Neuron (in vitro differentiated cells): ENCODE results near the gene ZNF273.
A peak's percentile ranks its signal among the peaks of the same experiment; 100 is the strongest.
"Not testable (repeated sequence)": the region's sequence is repeated elsewhere in the genome, so short reads cannot be mapped to it uniquely, and the experiment has no call there.

Source experiments
- H2AFZ ChIP-seq: one replicate; pipeline ENCODE4 v1.6.1; 2013; ENCODE audit warnings: low read depth, mild to moderate bottlenecking, inconsistent platforms, low read length, moderate library complexity
- H3K27me3 ChIP-seq: one replicate; pipeline ENCODE4 v1.6.1; 2013; ENCODE audit warnings: low read length; ENCODE audit not compliant: insufficient read depth
- H3K36me3 ChIP-seq: one replicate; pipeline ENCODE4 v1.6.1; 2013; ENCODE audit warnings: low read length; ENCODE audit not compliant: insufficient read depth
- H3K4me1 ChIP-seq: one replicate; pipeline ENCODE4 v1.6.1; 2013; ENCODE audit warnings: low read length; ENCODE audit not compliant: insufficient read depth
- H3K4me3 ChIP-seq: 2 replicates; pipeline ENCODE4 v1.5.1; 2013; ENCODE audit warnings: mild to moderate bottlenecking, low read length, moderate library complexity
- H3K9me3 ChIP-seq: one replicate; pipeline ENCODE4 v1.6.1; 2013; ENCODE audit warnings: low read length

Gene ZNF273

GRCh38 chr7:64888561-64888900, 14.5 kb upstream of the ZNF273 start:
- Histone ChIP-seq H3K27me3 (peaks cover 36% of the 10 kb centered on the region), H3K4me3 (peak overlapping the region; percentile 45), H3K4me1 (peaks cover 20% of the 10 kb centered on the region)

GRCh38 chr7:64888901-64889685, 14.0 kb upstream of the ZNF273 start:
- Histone ChIP-seq H3K9me3 (peaks cover 3% of the 10 kb centered on the region), H3K36me3 (no peaks in the 10 kb centered on the region), H3K27me3 (peaks cover 36% of the 10 kb centered on the region), H3K4me1 (peaks cover 20% of the 10 kb centered on the region), H2AFZ (peak overlapping the region; percentile 88), H3K4me3 (peak overlapping the region; percentile 45)

More at GRCh38 chr7:64888561-64888900, 14.5 kb upstream of the ZNF273 start:
- Histone ChIP-seq H2AFZ (peak overlapping the region; percentile 88), H3K9me3 (peaks cover 4% of the 10 kb centered on the region), H3K36me3 (no peaks in the 10 kb centered on the region)

GRCh38 chr7:64889686-64890162, 13.3 kb upstream of the ZNF273 start:
- no peaks in the 10 kb centered on the region for H3K36me3 ChIP-seq
- no peaks in the 10 kb centered on the region for H3K9me3 ChIP-seq
- peak overlapping the region; percentile 88 for H2AFZ ChIP-seq
- peaks cover 36% of the 10 kb centered on the region for H3K27me3 ChIP-seq
- H3K4me3 ChIP-seq: peak overlapping the region; percentile 45
- H3K4me1 ChIP-seq: peaks cover 20% of the 10 kb centered on the region

GRCh38 chr7:64890273-64890672, 12.8 kb upstream of the ZNF273 start:
- not testable (repeated sequence) for H3K36me3 ChIP-seq, H3K9me3 ChIP-seq, H3K4me3 ChIP-seq, H2AFZ ChIP-seq
- Histone ChIP-seq H3K27me3 (peaks cover 36% of the 10 kb centered on the region), H3K4me1 (peaks cover 20% of the 10 kb centered on the region)

- H3K27me3 ChIP-seq: peaks cover 36% of the 10 kb centered on the region
- no peak overlapping the region for H2AFZ ChIP-seq
- no peak overlapping the region for H3K4me3 ChIP-seq
- H3K9me3 ChIP-seq: no peaks in the 10 kb centered on the region
- no peaks in the 10 kb centered on the region for H3K36me3 ChIP-seq
- H3K4me1 ChIP-seq: peaks cover 20% of the 10 kb centered on the region
Measured at GRCh38 chr7:64890761-64891362, 12.2 kb upstream of the ZNF273 start.

- H3K4me3 ChIP-seq, H3K36me3 ChIP-seq, H3K9me3 ChIP-seq, H2AFZ ChIP-seq: not testable (repeated sequence)
- H3K4me1 ChIP-seq: peaks cover 20% of the 10 kb centered on the region
- peaks cover 36% of the 10 kb centered on the region for H3K27me3 ChIP-seq
Measured at GRCh38 chr7:64891363-64892081, 11.6 kb upstream of the ZNF273 start.

- Histone ChIP-seq H2AFZ (no peak overlapping the region), H3K4me1 (peaks cover 20% of the 10 kb centered on the region), H3K36me3 (no peaks in the 10 kb centered on the region), H3K4me3 (no peak overlapping the region), H3K9me3 (no peaks in the 10 kb centered on the region), H3K27me3 (peaks cover 36% of the 10 kb centered on the region)
Measured at GRCh38 chr7:64892116-64892515, 11.0 kb upstream of the ZNF273 start.

- Histone ChIP-seq H3K4me3 (no peak overlapping the region), H3K9me3 (no peaks in the 10 kb centered on the region), H3K36me3 (no peaks in the 10 kb centered on the region), H2AFZ (no peak overlapping the region), H3K4me1 (peaks cover 20% of the 10 kb centered on the region), H3K27me3 (peaks cover 35% of the 10 kb centered on the region)
Measured at GRCh38 chr7:64892666-64893309, 10.3 kb upstream of the ZNF273 start.

- Histone ChIP-seq H3K9me3 (no peaks in the 10 kb centered on the region), H3K4me1 (peaks cover 16% of the 10 kb centered on the region), H3K36me3 (no peaks in the 10 kb centered on the region), H3K27me3 (peaks cover 29% of the 10 kb centered on the region), H2AFZ (no peak overlapping the region), H3K4me3 (no peak overlapping the region)
Measured at GRCh38 chr7:64893401-64893800, 9.7 kb upstream of the ZNF273 start.

GRCh38 chr7:64902461-64902805, 640 bp upstream of the ZNF273 start:
- not testable (repeated sequence) for H3K4me1 ChIP-seq, H3K27me3 ChIP-seq, H3K9me3 ChIP-seq, H3K36me3 ChIP-seq
- peak overlapping the region; percentile 82 for H2AFZ ChIP-seq
- peak overlapping the region; percentile 99 for H3K4me3 ChIP-seq

GRCh38 chr7:64904008-64904407, 935 bp downstream of the ZNF273 start:
- Histone ChIP-seq H3K36me3 (peaks cover 14% of the 10 kb centered on the region), H3K4me1 (peaks cover 3% of the 10 kb centered on the region), H2AFZ (no peak overlapping the region), H3K9me3 (peaks cover 8% of the 10 kb centered on the region), H3K4me3 (peak overlapping the region; percentile 99), H3K27me3 (no peaks in the 10 kb centered on the region)

- peaks cover 12% of the 10 kb centered on the region for H3K9me3 ChIP-seq
- no peaks in the 10 kb centered on the region for H3K27me3 ChIP-seq
- peaks cover 14% of the 10 kb centered on the region for H3K36me3 ChIP-seq
- H3K4me3 ChIP-seq: no peak overlapping the region
- H3K4me1 ChIP-seq: peaks cover 3% of the 10 kb centered on the region
- no peak overlapping the region for H2AFZ ChIP-seq
Measured at GRCh38 chr7:64905133-64905532, 2.1 kb downstream of the ZNF273 start.

GRCh38 chr7:64905547-64905946, 2.5 kb downstream of the ZNF273 start:
- Histone ChIP-seq H3K36me3 (peaks cover 14% of the 10 kb centered on the region), H3K9me3 (peaks cover 12% of the 10 kb centered on the region), H2AFZ (no peak overlapping the region), H3K4me1 (peaks cover 3% of the 10 kb centered on the region), H3K27me3 (no peaks in the 10 kb centered on the region), H3K4me3 (no peak overlapping the region)
